ENCODE data around the gene SEC24A.
A peak's percentile ranks its signal among the peaks of the same experiment; 100 is the strongest.
"Not testable (repeated sequence)": the region's sequence is repeated elsewhere in the genome, so short reads cannot be mapped to it uniquely, and the experiment has no call there.

The SEC24A gene

DNA sequence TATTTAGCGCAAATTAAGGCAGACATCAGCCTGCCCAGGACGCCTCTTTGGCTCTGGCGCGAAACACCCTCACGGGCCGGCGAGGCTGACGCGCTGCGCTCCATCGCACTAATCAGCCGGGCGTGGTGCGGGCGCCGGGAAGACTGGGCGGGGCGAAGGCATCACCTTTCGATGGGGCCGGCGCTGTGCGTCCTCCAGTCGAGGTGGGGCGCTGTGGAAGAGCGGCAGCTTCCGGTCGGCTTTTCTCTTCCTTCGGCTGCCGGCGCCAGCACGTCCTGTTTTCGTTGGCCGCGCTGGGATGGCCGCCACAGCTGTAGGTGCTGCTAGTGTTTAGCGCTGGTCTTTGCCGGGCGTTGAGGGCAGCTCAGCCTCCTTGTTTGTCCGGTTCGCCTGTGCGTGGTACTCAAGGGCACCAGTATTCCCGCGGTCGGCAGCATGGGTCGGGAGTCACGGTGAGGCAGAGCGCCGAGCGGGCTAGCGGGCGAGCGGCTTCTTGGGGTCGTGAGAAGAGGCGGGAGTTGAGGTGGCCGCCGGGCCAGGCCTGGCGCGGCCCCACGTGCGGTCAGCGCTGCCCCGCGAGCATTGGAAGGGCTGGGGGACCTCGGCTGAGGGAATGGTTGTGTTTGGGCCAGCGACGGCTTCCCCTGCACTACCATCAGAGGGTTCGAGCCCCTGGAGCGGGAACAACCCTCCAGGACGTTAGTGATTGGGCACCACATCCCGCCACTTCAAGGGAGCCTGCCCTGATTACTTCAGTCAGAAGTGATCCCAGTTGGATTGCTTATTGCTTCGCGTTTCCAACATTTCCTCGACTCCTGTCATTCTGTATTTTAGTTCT lies 110.1 kb downstream of the SEC24A start, which contains the start of gene DDX46:
Gene DDX46, plus strand, starts transcription at position 276 of the 838 bp plus-strand sequence. Its CDS starts 160 bp downstream, at position 436.
- DNase-seq = peak; percentile 90

DNA sequence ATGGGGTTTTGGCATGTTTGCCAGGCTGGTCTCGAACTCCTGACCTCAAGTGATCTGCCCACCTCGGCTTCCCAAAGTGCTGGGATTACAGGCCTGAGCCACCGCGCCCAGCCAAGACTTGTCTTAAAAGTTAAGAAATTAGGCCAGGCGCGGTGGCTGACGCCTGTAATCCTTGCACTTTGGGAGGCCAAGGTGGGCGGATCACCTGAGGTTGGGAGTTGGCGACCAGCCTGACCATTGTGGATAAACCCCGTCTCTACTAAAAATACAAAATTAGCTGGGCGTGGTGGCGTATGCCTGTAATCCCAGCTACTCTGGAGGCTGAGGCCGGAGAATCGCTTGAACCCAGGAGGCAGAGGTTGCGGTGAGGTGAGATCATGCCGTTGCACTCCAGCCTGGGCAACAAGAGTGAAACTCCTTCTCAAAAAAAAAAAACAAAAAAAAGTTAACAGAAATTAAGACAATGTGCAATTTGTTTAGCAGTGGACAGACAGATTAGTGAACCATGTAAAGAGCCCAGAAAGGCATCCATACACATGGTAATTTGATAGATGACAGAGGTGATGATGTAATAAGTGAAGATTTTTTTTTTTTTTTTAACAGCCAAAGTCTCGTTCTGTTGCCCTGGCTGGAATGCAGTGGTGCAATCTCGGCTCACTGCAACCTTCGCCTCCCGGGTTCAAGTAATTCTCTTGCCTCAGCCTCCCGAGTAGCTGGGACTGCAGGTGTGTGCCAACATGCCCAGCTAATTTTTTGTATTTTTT lies 119.1 kb downstream of the SEC24A start:
- not testable (repeated sequence) for DNase-seq

DNA sequence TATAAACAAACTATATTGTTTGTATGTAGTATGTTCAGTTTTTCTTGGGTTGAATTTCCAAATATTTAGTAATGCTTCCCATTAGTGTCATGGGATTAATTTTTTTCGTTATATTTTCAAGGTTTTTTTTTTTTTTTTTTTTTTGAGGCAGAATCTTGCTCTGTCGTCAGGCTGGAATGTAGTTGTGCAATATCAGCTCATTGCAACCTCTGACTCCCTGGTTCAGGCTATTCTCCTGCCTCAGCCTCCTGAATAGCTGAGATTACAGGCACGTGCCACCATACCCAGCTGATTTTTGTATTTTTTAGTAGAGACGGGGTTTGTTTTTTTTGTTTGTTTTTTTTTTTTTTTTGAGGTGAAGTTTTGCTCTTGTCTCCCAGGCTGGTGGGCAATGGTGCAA lies 120.6 kb downstream of the SEC24A start:
- DNase-seq = no peak

DNA sequence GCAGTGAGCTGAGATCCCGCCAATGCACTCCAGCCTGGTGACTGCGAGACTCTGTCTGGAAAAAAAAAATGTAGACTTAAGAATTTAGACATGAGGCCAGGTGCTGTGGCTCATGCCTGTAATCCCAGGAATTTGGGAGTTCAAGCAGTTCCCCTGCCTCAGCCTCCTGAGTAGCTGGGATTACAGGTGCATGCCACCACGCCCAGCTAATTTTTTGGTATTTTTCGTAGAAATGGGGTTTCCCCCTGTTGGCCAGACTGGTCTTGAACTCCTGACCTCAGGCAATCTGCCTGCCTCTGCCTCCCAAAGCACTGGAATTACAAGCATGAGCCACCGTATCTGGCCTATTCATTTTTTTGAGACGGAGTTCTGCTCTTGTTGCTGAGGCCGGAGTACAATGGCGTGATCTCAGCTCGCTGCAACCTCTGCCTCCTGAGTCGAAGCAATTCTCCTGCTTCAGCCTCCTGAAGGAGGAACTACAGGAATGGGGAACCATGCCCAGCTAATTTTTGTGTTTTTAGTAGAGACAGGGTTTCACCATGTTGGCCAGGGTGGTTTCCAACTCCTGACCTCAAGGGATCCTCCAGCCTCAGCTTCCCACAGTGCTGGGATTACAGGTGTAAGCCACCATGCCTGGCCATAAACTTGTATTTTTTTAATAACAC lies 124.0 kb downstream of the SEC24A start:
- no peak for DNase-seq

DNA sequence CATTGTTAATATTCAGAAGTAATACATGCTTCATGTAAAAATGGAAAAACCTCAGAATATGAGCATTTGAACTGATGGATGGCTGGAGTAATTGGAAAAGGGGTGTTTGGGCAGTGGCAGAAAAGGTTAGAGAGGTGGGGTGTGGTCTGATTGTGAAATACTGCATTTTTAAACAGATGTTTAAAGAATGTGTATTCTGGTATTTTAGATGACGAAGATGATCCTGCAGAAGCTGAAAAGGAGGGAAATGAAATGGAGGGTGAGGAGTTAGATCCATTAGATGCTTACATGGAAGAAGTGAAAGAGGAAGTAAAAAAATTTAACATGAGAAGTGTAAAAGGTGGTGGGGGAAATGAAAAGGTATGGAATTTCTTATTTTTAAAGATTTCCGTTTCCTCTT lies 128.8 kb downstream of the SEC24A start:
- DNase-seq = no peak

Measured in NCI-H146 (cell line).